Measurements from ENCODE around the gene USP49.
A peak's percentile ranks its signal among the peaks of the same experiment; 100 is the strongest.
"Not testable (repeated sequence)": the region's sequence is repeated elsewhere in the genome, so short reads cannot be mapped to it uniquely, and the experiment has no call there.

The USP49 gene

GRCh38 chr6:41895300-41896233 lies at the start of gene USP49:
USP49 (minus strand) TSS chr6:41895375; CDS start chr6:41806983, 88,392 bp downstream.
- Mint-ChIP-seq H3K9me3 (no peaks in the 10 kb centered on the region), H3K4me3 (no peak within 1 kb of the TSS), H3K36me3 (ENCODE audit: low read depth) (no peaks in the 10 kb centered on the region), H3K4me1 (ENCODE audit: low read depth) (peaks cover 17% of the 10 kb centered on the region), H3K27me3 (ENCODE audit: low read depth) (no peaks in the 10 kb centered on the region), H3K27ac (peak within 1 kb of the TSS; percentile 86)
- peak; percentile 87 for DNase-seq (ENCODE audit: low spot score)

GRCh38 chr6:41943456-41943855 lies 48.3 kb upstream of the USP49 start:
- Mint-ChIP-seq H3K4me1 (ENCODE audit: low read depth) (peaks cover 14% of the 10 kb centered on the region), H3K27ac (no peak overlapping the region)

GRCh38 chr6:41942882-41943281 lies 47.7 kb upstream of the USP49 start:
- H3K4me1 Mint-ChIP-seq (ENCODE audit: low read depth), result peaks cover 20% of the 10 kb centered on the region

More at GRCh38 chr6:41943456-41943855, 48.3 kb upstream of the USP49 start:
- peaks cover 26% of the 10 kb centered on the region for H3K36me3 Mint-ChIP-seq (ENCODE audit: low read depth)
- no peak for DNase-seq (ENCODE audit: low spot score)
- H3K27me3 Mint-ChIP-seq (ENCODE audit: low read depth), result no peaks in the 10 kb centered on the region
- no peaks in the 10 kb centered on the region for H3K9me3 Mint-ChIP-seq
- H3K4me3 Mint-ChIP-seq, result no peak overlapping the region

GRCh38 chr6:41942067-41942851 lies 47.1 kb upstream of the USP49 start:
- DNase-seq (ENCODE audit: low spot score), result no peak
- Mint-ChIP-seq H3K27me3 (ENCODE audit: low read depth) (no peaks in the 10 kb centered on the region), H3K36me3 (ENCODE audit: low read depth) (peaks cover 36% of the 10 kb centered on the region), H3K27ac (peak overlapping the region; percentile 83), H3K4me3 (peak overlapping the region; percentile 87), H3K9me3 (no peaks in the 10 kb centered on the region), H3K4me1 (ENCODE audit: low read depth) (peaks cover 25% of the 10 kb centered on the region)

More at GRCh38 chr6:41942882-41943281, 47.7 kb upstream of the USP49 start:
- H3K9me3 Mint-ChIP-seq; DNase-seq (ENCODE audit: low spot score); H3K27ac Mint-ChIP-seq; H3K4me3 Mint-ChIP-seq; H3K27me3 Mint-ChIP-seq (ENCODE audit: low read depth): not testable (repeated sequence)
- H3K36me3 Mint-ChIP-seq (ENCODE audit: low read depth), result peaks cover 30% of the 10 kb centered on the region

GRCh38 chr6:41941280-41942066 lies 46.3 kb upstream of the USP49 start, which contains the start of gene CCND3:
CCND3 (minus strand) TSS chr6:41941808; CDS start chr6:41941649, 159 bp downstream.
- H3K9me3 Mint-ChIP-seq, result no peaks in the 10 kb centered on the region
- peak; percentile 93 for DNase-seq (ENCODE audit: low spot score)
- peak within 1 kb of the TSS; percentile 94 for H3K27ac Mint-ChIP-seq
- peaks cover 44% of the 10 kb centered on the region for H3K36me3 Mint-ChIP-seq (ENCODE audit: low read depth)
- peaks cover 31% of the 10 kb centered on the region for H3K4me1 Mint-ChIP-seq (ENCODE audit: low read depth)
- H3K27me3 Mint-ChIP-seq (ENCODE audit: low read depth), result no peaks in the 10 kb centered on the region
- peak within 1 kb of the TSS; percentile 99 for H3K4me3 Mint-ChIP-seq

- Mint-ChIP-seq H3K4me1 (ENCODE audit: low read depth) (peaks cover 35% of the 10 kb centered on the region), H3K9me3 (no peaks in the 10 kb centered on the region), H3K4me3 (peak overlapping the region; percentile 99), H3K27ac (peak overlapping the region; percentile 94), H3K36me3 (ENCODE audit: low read depth) (peaks cover 51% of the 10 kb centered on the region), H3K27me3 (ENCODE audit: low read depth) (no peaks in the 10 kb centered on the region)
- peak; percentile 44 for DNase-seq (ENCODE audit: low spot score)
Measured at GRCh38 chr6:41940759-41941279, 45.6 kb upstream of the USP49 start.

- Mint-ChIP-seq H3K36me3 (ENCODE audit: low read depth) (peaks cover 57% of the 10 kb centered on the region), H3K9me3 (no peaks in the 10 kb centered on the region), H3K27ac (peak overlapping the region; percentile 94), H3K4me1 (ENCODE audit: low read depth) (peaks cover 40% of the 10 kb centered on the region), H3K27me3 (ENCODE audit: low read depth) (no peaks in the 10 kb centered on the region), H3K4me3 (peak overlapping the region; percentile 99)
- DNase-seq (ENCODE audit: low spot score), result peak; percentile 54
Measured at GRCh38 chr6:41939848-41940758, 44.9 kb upstream of the USP49 start.

- DNase-seq (ENCODE audit: low spot score), result peak; percentile 49
Measured at GRCh38 chr6:41939176-41939847, 44.1 kb upstream of the USP49 start.

GRCh38 chr6:41938590-41939175 lies 43.5 kb upstream of the USP49 start:
- no peak for DNase-seq (ENCODE audit: low spot score)
- Mint-ChIP-seq H3K27me3 (ENCODE audit: low read depth) (no peaks in the 10 kb centered on the region), H3K4me1 (ENCODE audit: low read depth) (peaks cover 49% of the 10 kb centered on the region), H3K27ac (peak overlapping the region; percentile 94), H3K36me3 (ENCODE audit: low read depth) (peaks cover 71% of the 10 kb centered on the region), H3K4me3 (peak overlapping the region; percentile 99), H3K9me3 (no peaks in the 10 kb centered on the region)

More at GRCh38 chr6:41939176-41939847, 44.1 kb upstream of the USP49 start:
- Mint-ChIP-seq H3K9me3 (no peaks in the 10 kb centered on the region), H3K27ac (peak overlapping the region; percentile 94), H3K4me3 (peak overlapping the region; percentile 99), H3K4me1 (ENCODE audit: low read depth) (peaks cover 48% of the 10 kb centered on the region), H3K36me3 (ENCODE audit: low read depth) (peaks cover 65% of the 10 kb centered on the region), H3K27me3 (ENCODE audit: low read depth) (no peaks in the 10 kb centered on the region)

- DNase-seq (ENCODE audit: low spot score), result no peak
- H3K27me3 Mint-ChIP-seq (ENCODE audit: low read depth), result no peaks in the 10 kb centered on the region
- peaks cover 75% of the 10 kb centered on the region for H3K36me3 Mint-ChIP-seq (ENCODE audit: low read depth)
- no peaks in the 10 kb centered on the region for H3K9me3 Mint-ChIP-seq
- peak overlapping the region; percentile 94 for H3K27ac Mint-ChIP-seq
- H3K4me3 Mint-ChIP-seq, result peak overlapping the region; percentile 99
- peaks cover 50% of the 10 kb centered on the region for H3K4me1 Mint-ChIP-seq (ENCODE audit: low read depth)
Measured at GRCh38 chr6:41937861-41938574, 42.8 kb upstream of the USP49 start.

- Mint-ChIP-seq H3K4me3 (peak overlapping the region; percentile 99), H3K9me3 (no peaks in the 10 kb centered on the region), H3K27ac (peak overlapping the region; percentile 94), H3K4me1 (ENCODE audit: low read depth) (peaks cover 52% of the 10 kb centered on the region), H3K27me3 (ENCODE audit: low read depth) (no peaks in the 10 kb centered on the region), H3K36me3 (ENCODE audit: low read depth) (peaks cover 80% of the 10 kb centered on the region)
- no peak for DNase-seq (ENCODE audit: low spot score)
Measured at GRCh38 chr6:41937472-41937860, 42.3 kb upstream of the USP49 start.

Data from T-helper 2 cell treated with Interferon-gamma antibody and Interleukin-4, amounts not matched to agents 5 μg/mL and 100 μg/mL, for 36 hours (primary cell).